H9 (cell line): Measurements from ENCODE around the gene INTS1. TPM values are rescaled to one million over a fixed set of nuclear protein-coding genes. Genes with fewer than 3 reads are reported as not detected.

Source experiments
- DNase-seq: peaks from one replicate; pipeline ENCODE4 v3.0.0-alpha.2; 2017
- H2AFZ ChIP-seq: one replicate; pipeline ENCODE4 v1.6.1; 2013; ENCODE audit warnings: mild to moderate bottlenecking, low read length, control low read depth, moderate library complexity
- H2AK5ac ChIP-seq: 2 replicates; pipeline ENCODE4 v1.6.1; 2013; ENCODE audit warnings: low read length, control low read depth, mixed read lengths; ENCODE audit not compliant: insufficient read length
- H2BK120ac ChIP-seq: one replicate; pipeline ENCODE4 v1.6.1; 2013; ENCODE audit warnings: low read depth, mild to moderate bottlenecking, low read length, control low read depth, inconsistent platforms; ENCODE audit not compliant: poor library complexity, severe bottlenecking
- H2BK12ac ChIP-seq: 2 replicates; pipeline ENCODE4 v1.6.1; 2013; ENCODE audit warnings: low read length, control low read depth, mixed read lengths, low read depth; ENCODE audit not compliant: insufficient read length
- H2BK15ac ChIP-seq: 2 replicates; pipeline ENCODE4 v1.6.1; 2013; ENCODE audit warnings: low read depth, low read length, control low read depth
- H2BK20ac ChIP-seq: one replicate; pipeline ENCODE4 v1.6.1; 2013; ENCODE audit warnings: low read depth, mild to moderate bottlenecking, low read length, control low read depth, inconsistent platforms; ENCODE audit not compliant: poor library complexity, severe bottlenecking
- H2BK5ac ChIP-seq: 2 replicates; pipeline ENCODE4 v1.6.1; 2013; ENCODE audit warnings: low read length, control low read depth, mixed read lengths; ENCODE audit not compliant: insufficient read length
- H3K14ac ChIP-seq: 2 replicates; pipeline ENCODE4 v1.6.1; 2013; ENCODE audit warnings: low read length, control low read depth; ENCODE audit not compliant: insufficient read depth
- H3K18ac ChIP-seq: 2 replicates; pipeline ENCODE4 v1.6.1; 2013; ENCODE audit warnings: low read depth, mild to moderate bottlenecking, mixed read lengths, low read length, control low read depth; ENCODE audit not compliant: insufficient read length
- H3K23ac ChIP-seq: 2 replicates; pipeline ENCODE4 v1.6.1; 2013; ENCODE audit warnings: low read length, control low read depth, mixed read lengths, low read depth; ENCODE audit not compliant: insufficient read length
- H3K23me2 ChIP-seq: 2 replicates; pipeline ENCODE4 v1.6.1; 2013; ENCODE audit warnings: low read depth, mild to moderate bottlenecking, mixed read lengths, low read length, control low read depth; ENCODE audit not compliant: insufficient read length, poor library complexity, severe bottlenecking
- H3K27ac ChIP-seq: 2 replicates; pipeline ENCODE4 v1.5.1; 2013; ENCODE audit warnings: low read length, control low read depth, mixed read lengths, low read depth; ENCODE audit not compliant: insufficient read length
- H3K27me3 ChIP-seq: 2 replicates; pipeline ENCODE4 v1.6.1; 2013; ENCODE audit warnings: low read length, control low read depth, inconsistent platforms; ENCODE audit not compliant: insufficient read depth
- H3K4ac ChIP-seq: 2 replicates; pipeline ENCODE4 v1.6.1; 2013; ENCODE audit warnings: low read depth, mild to moderate bottlenecking, control low read depth, inconsistent platforms, low read length, moderate library complexity
- H3K4me1 ChIP-seq: 2 replicates; pipeline ENCODE4 v1.6.1; 2013; ENCODE audit warnings: low read length, control low read depth, inconsistent platforms; ENCODE audit not compliant: insufficient read depth
- H3K4me2 ChIP-seq: 2 replicates; pipeline ENCODE4 v1.6.1; 2013; ENCODE audit warnings: low read length, control low read depth, mixed read lengths; ENCODE audit not compliant: insufficient read length, insufficient read depth
- H3K56ac ChIP-seq: 2 replicates; pipeline ENCODE4 v1.6.1; 2013; ENCODE audit warnings: low read depth, mild to moderate bottlenecking, mixed read lengths, low read length, control low read depth; ENCODE audit not compliant: insufficient read length
- H3K79me1 ChIP-seq: 2 replicates; pipeline ENCODE4 v1.6.1; 2013; ENCODE audit warnings: low read depth, mild to moderate bottlenecking, moderate library complexity, low read length, control low read depth, inconsistent platforms; ENCODE audit not compliant: insufficient read depth, poor library complexity, severe bottlenecking
- H3K79me2 ChIP-seq: 2 replicates; pipeline ENCODE4 v1.6.1; 2013; ENCODE audit warnings: low read length, control low read depth, inconsistent platforms; ENCODE audit not compliant: insufficient read depth
- H3K9ac ChIP-seq: 2 replicates; pipeline ENCODE4 v1.6.1; 2013; ENCODE audit warnings: low read length, control low read depth, mixed read lengths; ENCODE audit not compliant: insufficient read length; ENCODE audit errors: extremely low read depth
- H3K9me3 ChIP-seq: one replicate; pipeline ENCODE4 v1.6.1; 2013; ENCODE audit warnings: low read depth, low read length, inconsistent platforms; ENCODE audit not compliant: control insufficient read depth
- H3T11ph ChIP-seq: one replicate; pipeline ENCODE4 v1.6.1; 2013; ENCODE audit warnings: mild to moderate bottlenecking, low read length, control low read depth, inconsistent platforms
- H4K20me1 ChIP-seq: one replicate; pipeline ENCODE4 v1.6.1; 2013; ENCODE audit not compliant: control insufficient read depth, insufficient read length, insufficient read depth
- H4K5ac ChIP-seq: 2 replicates; pipeline ENCODE4 v1.6.1; 2013; ENCODE audit warnings: low read depth, mild to moderate bottlenecking, mixed read lengths, low read length, control low read depth; ENCODE audit not compliant: insufficient read length
- H4K8ac ChIP-seq: replicated peaks from 2 replicates; pipeline ENCODE4 v1.6.1; 2013; ENCODE audit warnings: low read length, control low read depth, mixed read lengths, low read depth; ENCODE audit not compliant: insufficient read length
- H4K91ac ChIP-seq: 2 replicates; pipeline ENCODE4 v1.6.1; 2013; ENCODE audit warnings: low read depth, mild to moderate bottlenecking, moderate library complexity, mixed read lengths, low read length, control low read depth; ENCODE audit not compliant: insufficient read length
- H3K27ac Mint-ChIP-seq, 3 experiments: 2 replicates in 2 of 3; 3 replicates in 1 of 3; pipeline ENCODE4 v1.8.0; 2020 to 2021; ENCODE audit warnings: mixed read lengths in 3 of 3, mild to moderate bottlenecking in 1 of 3, moderate library complexity in 1 of 3
- H3K27me3 Mint-ChIP-seq: 2 replicates; pipeline ENCODE4 v1.8.0; 2021; ENCODE audit warnings: low read depth, mild to moderate bottlenecking, moderate library complexity, mixed read lengths
- H3K36me3 Mint-ChIP-seq, 3 experiments: 2 replicates in 2 of 3; 3 replicates in 1 of 3; pipeline ENCODE4 v1.8.0; 2020 to 2021; ENCODE audit warnings: low read depth in 3 of 3, mixed read lengths in 3 of 3; ENCODE audit not compliant: insufficient read depth in 1 of 3
- H3K4me1 Mint-ChIP-seq, 2 experiments: 2 replicates each; pipeline ENCODE4 v1.8.0; 2020; ENCODE audit warnings: mixed read lengths in 2 of 2
- H3K4me3 Mint-ChIP-seq, 2 experiments: 2 replicates in 1 of 2; 3 replicates in 1 of 2; pipeline ENCODE4 v1.8.0; 2020 to 2021; ENCODE audit warnings: mild to moderate bottlenecking in 2 of 2, mixed read lengths in 2 of 2, moderate library complexity in 1 of 2
- H3K9me3 Mint-ChIP-seq, 2 experiments: 2 replicates in 1 of 2; 3 replicates in 1 of 2; pipeline ENCODE4 v1.8.0; 2020; ENCODE audit warnings: mild to moderate bottlenecking in 2 of 2, mixed read lengths in 2 of 2, moderate library complexity in 1 of 2
- CTCF ChIP-seq: fragments of 200-600 bp; sonication (generic); conservative IDR thresholded peaks from 3 replicates; pipeline ENCODE4 v1.8.0; 2021; ENCODE audit warnings: antibody characterized with exemption, mild to moderate bottlenecking
- WGBS: extraction: QIAGEN DNeasy Blood & Tissue Kit; methylation state at CpG from one replicate; pipeline ENCODE4 v1.1.7; 2013; ENCODE audit warnings: missing lambda C conversion rate, low lambda C conversion rate, mixed read lengths; ENCODE audit not compliant: insufficient read length; ENCODE audit errors: extremely low coverage; 5-methylcytosine and 5-hydroxymethylcytosine counted together
- total RNA-seq: library from RNA; stranded (reverse); gene quantifications from 2 replicates; pipeline ENCODE4 v1.2.1, GENCODE V29; 2021

The INTS1 gene
- total RNA-seq, 1 experiment from 2014 or later, result 133 TPM

DNA sequence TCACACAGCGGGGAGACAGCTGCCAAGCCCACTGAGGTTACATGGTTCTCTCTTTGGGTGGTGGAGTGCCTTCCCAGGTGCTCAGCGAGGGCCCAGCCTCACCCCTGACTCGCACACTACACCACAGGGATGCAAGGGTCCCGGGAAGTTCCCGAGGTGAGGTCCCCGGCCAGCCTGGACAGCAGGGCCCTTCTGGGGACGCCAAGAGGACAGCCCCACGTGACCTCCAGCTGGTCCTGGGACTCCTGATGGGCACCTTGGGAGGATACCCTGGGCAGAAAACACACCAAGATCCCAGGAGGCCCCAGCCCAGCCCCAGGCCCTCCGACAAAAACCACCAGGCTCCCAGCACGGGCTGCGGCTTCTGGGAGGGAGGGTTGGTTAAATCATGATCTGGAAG, 53.2 kb downstream of the INTS1 start:
- WGBS, result no CpG with 5 or more reads among the region's 11 CpGs
- H3K56ac ChIP-seq, result no peak overlapping the region
- H3K18ac ChIP-seq, result no peak overlapping the region
- no peak overlapping the region; the same call in 1 of the 2 replicates for H3K14ac ChIP-seq
- H3K9ac ChIP-seq, result no peak overlapping the region
- H2AK5ac ChIP-seq, result no peak overlapping the region
- no peak overlapping the region for H2BK5ac ChIP-seq
- no peaks in the 10 kb centered on the region for H3K36me3 Mint-ChIP-seq
- H2BK12ac ChIP-seq, result no peak overlapping the region
- H3K27me3 ChIP-seq, result no peaks in the 10 kb centered on the region
- no peak for DNase-seq
- peaks cover 2% of the 10 kb centered on the region for H4K20me1 ChIP-seq
- no peak overlapping the region for H3K27ac ChIP-seq
- no peaks in the 10 kb centered on the region for H3K79me1 ChIP-seq
- no peaks in the 10 kb centered on the region for H3K23me2 ChIP-seq
- no peak overlapping the region for H4K5ac ChIP-seq
- H2BK15ac ChIP-seq, result no peak overlapping the region; the same call in 1 of the 2 replicates
- H2BK20ac ChIP-seq, result no peak overlapping the region
- no peak overlapping the region for H4K91ac ChIP-seq
- H3K27me3 Mint-ChIP-seq, result no peaks in the 10 kb centered on the region
- no peaks in the 10 kb centered on the region for H3K9me3 Mint-ChIP-seq
- H3K23ac ChIP-seq, result no peak overlapping the region
- no peak overlapping the region for H3K4me3 Mint-ChIP-seq
- H3K79me2 ChIP-seq, result no peaks in the 10 kb centered on the region
- peak overlapping the region in 1 of 3 experiments; percentile 55; a peak in 1 of 7 replicates for H3K27ac Mint-ChIP-seq
- H4K8ac ChIP-seq, result no peak overlapping the region
- TF ChIP-seq CTCF, result no peak
- no peaks in the 10 kb centered on the region for H3K9me3 ChIP-seq
- H3K4me1 ChIP-seq, result no peaks in the 10 kb centered on the region
- no peak overlapping the region for H3T11ph ChIP-seq
- H2AFZ ChIP-seq, result no peak overlapping the region
- no peak overlapping the region for H3K4me2 ChIP-seq
- H3K4me1 Mint-ChIP-seq, result peaks cover 0 to 9% of the 10 kb centered on the region in 2 experiments; a peak in 1 of 4 replicates
- H2BK120ac ChIP-seq, result no peak overlapping the region
- H3K4ac ChIP-seq, result no peak overlapping the region
